Left ventricle myocardium inferior (tissue), 1 donor: ENCODE results near the gene NCAM2. TPM values are rescaled to one million over a fixed set of nuclear protein-coding genes. Genes with fewer than 3 reads are reported as not detected.

Experiments
- DNase-seq: peaks from one replicate; pipeline ENCODE4 v3.0.0-alpha.2; 2020
- H3K27ac ChIP-seq: fragments of 200-600 bp; replicated peaks from 2 replicates; pipeline ENCODE4 v1.8.0; 2021
- H3K27me3 ChIP-seq: fragments of 200-600 bp; 2 replicates; pipeline ENCODE4 v1.8.0; 2021; ENCODE audit warnings: low read depth
- H3K36me3 ChIP-seq: fragments of 200-600 bp; 2 replicates; pipeline ENCODE4 v1.8.0; 2021
- H3K4me1 ChIP-seq: fragments of 200-600 bp; 2 replicates; pipeline ENCODE4 v1.8.0; 2021
- H3K4me3 ChIP-seq: fragments of 200-600 bp; 2 replicates; pipeline ENCODE4 v1.8.0; 2021; ENCODE audit warnings: mild to moderate bottlenecking, moderate library complexity
- H3K9me3 ChIP-seq: fragments of 200-600 bp; replicated peaks from 2 replicates; pipeline ENCODE4 v1.8.0; 2021
- CTCF ChIP-seq: fragments of 200-600 bp; IDR thresholded peaks from 2 replicates; pipeline ENCODE4 v1.8.0; 2021; ENCODE audit warnings: antibody characterized with exemption, mild to moderate bottlenecking, borderline replicate concordance
- intact Hi-C: fragments of 100-400 bp; cut with micrococcal nuclease; formaldehyde crosslinking; loops from one replicate; pipeline ENCODE4 v1.11.0; 2022
- total RNA-seq: library from RNA; stranded (reverse); fragmentation: NEBNext Ultra II Directional; extraction: Animal tissue kit (Norgen Biotek cat#: 25700); gene quantifications from one replicate; pipeline ENCODE4 v1.2.1, GENCODE V29; 2021
- donor health status: DM: no; HTN: yes; CAD: no; lungs with severe emphysema.

NCAM2 gene
- total RNA-seq, 1 donor from 2014 or later, result 4.4 TPM

GRCh38 chr21:21279193-21279901 lies 281.1 kb downstream of the NCAM2 start:
- no peak overlapping the region for H3K4me3 ChIP-seq
- no peaks in the 10 kb centered on the region for H3K36me3 ChIP-seq
- no peaks in the 10 kb centered on the region for H3K9me3 ChIP-seq
- no peak for DNase-seq
- no peak overlapping the region for H3K27ac ChIP-seq
- intact Hi-C loops, result no loop called here
- H3K4me1 ChIP-seq, result no peaks in the 10 kb centered on the region
- TF ChIP-seq CTCF, result no peak
- no peaks in the 10 kb centered on the region for H3K27me3 ChIP-seq

GRCh38 chr21:21283810-21284209 lies 285.6 kb downstream of the NCAM2 start:
- no peaks in the 10 kb centered on the region for H3K4me1 ChIP-seq
- TF ChIP-seq CTCF, result no peak
- H3K9me3 ChIP-seq, result no peaks in the 10 kb centered on the region
- H3K27ac ChIP-seq, result no peak overlapping the region
- no peak for DNase-seq
- H3K4me3 ChIP-seq, result no peak overlapping the region
- no peaks in the 10 kb centered on the region for H3K36me3 ChIP-seq
- no peaks in the 10 kb centered on the region for H3K27me3 ChIP-seq
- intact Hi-C loops, result no loop called here

GRCh38 chr21:21286170-21286798 lies 288.1 kb downstream of the NCAM2 start:
- no peak for TF ChIP-seq CTCF
- no peaks in the 10 kb centered on the region for H3K4me1 ChIP-seq
- H3K27ac ChIP-seq, result no peak overlapping the region
- no peaks in the 10 kb centered on the region for H3K9me3 ChIP-seq
- no peaks in the 10 kb centered on the region for H3K36me3 ChIP-seq
- intact Hi-C loops, result no loop called here
- no peak overlapping the region for H3K4me3 ChIP-seq
- H3K27me3 ChIP-seq, result no peaks in the 10 kb centered on the region
- DNase-seq, result no peak

GRCh38 chr21:21290751-21291150 lies 292.5 kb downstream of the NCAM2 start:
- no peak for DNase-seq
- H3K4me3 ChIP-seq, result no peak overlapping the region
- no peaks in the 10 kb centered on the region for H3K9me3 ChIP-seq
- TF ChIP-seq CTCF, result no peak
- intact Hi-C loops, result no loop called here
- H3K4me1 ChIP-seq, result no peaks in the 10 kb centered on the region
- H3K27me3 ChIP-seq, result no peaks in the 10 kb centered on the region
- no peak overlapping the region for H3K27ac ChIP-seq
- no peaks in the 10 kb centered on the region for H3K36me3 ChIP-seq

- Histone ChIP-seq H3K36me3 (no peaks in the 10 kb centered on the region), H3K4me1 (no peaks in the 10 kb centered on the region), H3K9me3 (no peaks in the 10 kb centered on the region), H3K4me3 (no peak overlapping the region), H3K27ac (no peak overlapping the region), H3K27me3 (no peaks in the 10 kb centered on the region)
- intact Hi-C loops, result no loop called here
- no peak for TF ChIP-seq CTCF
- DNase-seq, result no peak
Observed at GRCh38 chr21:21291883-21292569, 293.8 kb downstream of the NCAM2 start.
